HCT116 (cell line): ENCODE measurements around the gene PACSIN2. TPM values are rescaled to one million over a fixed set of nuclear protein-coding genes. Genes with fewer than 3 reads are reported as not detected.

Experiments
- ATAC-seq: fragments of 200-7000 bp; cut with Tn5 transposase; 2 replicates; pipeline ENCODE4 v1.9.1; 2020; ENCODE audit warnings: mild to moderate bottlenecking, moderate library complexity
- BruUV-seq: library from RNA; stranded (reverse); fragments of 400-500 nt; replicated peaks from 2 replicates; lab custom pipeline; 2021; lab: Mats Ljungman, UMichigan
- CTCF ChIA-PET: fragments of 300-600 bp; sonication (Branson Sonifier 250); formaldehyde crosslinking; loops from one replicate; lab custom pipeline; 2021; ENCODE audit warnings: antibody characterized with exemption; lab: Charles Lee
- POLR2A ChIA-PET: fragments of 300-600, 350-600 bp; sonication (Branson Sonifier 250); formaldehyde crosslinking; loops from one replicate; lab custom pipeline; 2021; ENCODE audit warnings: antibody characterized with exemption; lab: Charles Lee
- RAD21 ChIA-PET, 2 experiments: fragments of 300-600 bp; sonication (Branson Sonifier 250); formaldehyde crosslinking; loops; one replicate each; lab custom pipeline; 2023; ENCODE audit warnings: low total read pairs in 2 of 2; ENCODE audit not compliant: uncharacterized antibody in 2 of 2, unreplicated experiment in 2 of 2, low non-redundant PET in 1 of 2; lab: Charles Lee
- DNase-seq: peaks from one replicate; pipeline ENCODE4 v3.0.0-alpha.2; 2010; ENCODE audit warnings: low read depth, low spot score
- H2AFZ ChIP-seq: fragments of 200-600 bp; shearing (Covaris generic), sonication (generic); 2 replicates; pipeline ENCODE4 v1.6.1; 2017; ENCODE audit warnings: low read depth, mixed run types, mixed read lengths, antibody characterized with exemption, low read length; ENCODE audit not compliant: poor library complexity, severe bottlenecking
- H3K27ac ChIP-seq: 2 replicates; pipeline ENCODE4 v1.5.1; 2012; ENCODE audit warnings: low read depth, low read length
- H3K27me3 ChIP-seq: fragments of 200-600 bp; sonication (generic); 2 replicates; pipeline ENCODE4 v1.6.1; 2016; ENCODE audit warnings: mixed run types, low read length, mixed read lengths; ENCODE audit not compliant: insufficient read depth
- H3K36me3 ChIP-seq, 2 experiments: fragments of 200-500 bp in 1 of 2; fragments of 200-600 bp in 1 of 2; sonication (Bioruptor generic) in 1 of 2; sonication (generic) in 1 of 2; 2 replicates each; pipeline versions ENCODE4 v1.5.1 to v1.6.1; 2014 to 2016; ENCODE audit warnings: low read length in 2 of 2, inconsistent platforms in 1 of 2, mixed read lengths in 1 of 2, mixed run types in 1 of 2; ENCODE audit not compliant: insufficient read depth in 2 of 2, control insufficient read depth in 1 of 2
- H3K4me1 ChIP-seq, 2 experiments: fragments of 200-600 bp in 1 of 2; sonication (generic) in 1 of 2; 2 replicates each; pipeline versions ENCODE4 v1.5.1 to v1.6.1; 2012 to 2017; ENCODE audit warnings: low read length in 2 of 2, inconsistent platforms in 1 of 2, mild to moderate bottlenecking in 1 of 2, mixed read lengths in 1 of 2, mixed run types in 1 of 2, moderate library complexity in 1 of 2; ENCODE audit not compliant: insufficient read depth in 2 of 2, control insufficient read depth in 1 of 2
- H3K4me2 ChIP-seq: fragments of 200-600 bp; sonication (generic); 2 replicates; pipeline ENCODE4 v1.6.1; 2017; ENCODE audit warnings: mixed run types, low read length, mixed read lengths
- H3K4me3 ChIP-seq, 2 experiments: fragments of 200-600 bp in 1 of 2; sonication (generic) in 1 of 2; replicated peaks in 1 of 2; 2 replicates each; pipeline ENCODE4 v1.5.1; 2011 to 2016; ENCODE audit warnings: low read length in 2 of 2, control low read depth in 1 of 2, low read depth in 1 of 2, mild to moderate bottlenecking in 1 of 2, mixed read lengths in 1 of 2, mixed run types in 1 of 2
- H3K79me2 ChIP-seq: fragments of 200-600 bp; sonication (generic); 2 replicates; pipeline ENCODE4 v1.6.1; 2017; ENCODE audit warnings: mild to moderate bottlenecking, mixed run types, low read length, moderate library complexity, mixed read lengths; ENCODE audit not compliant: insufficient read depth
- H3K9ac ChIP-seq: fragments of 200-600 bp; sonication (generic); 2 replicates; pipeline ENCODE4 v1.6.1; 2016; ENCODE audit warnings: low read length, mixed read lengths
- H3K9me2 ChIP-seq: fragments of 200-600 bp; sonication (generic), shearing (Covaris generic); 2 replicates; pipeline ENCODE4 v1.6.1; 2017; ENCODE audit warnings: mixed run types, mild to moderate bottlenecking, moderate library complexity; ENCODE audit not compliant: insufficient read depth
- H3K9me3 ChIP-seq, 2 experiments: fragments of 200-500 bp in 1 of 2; fragments of 200-600 bp in 1 of 2; sonication (Bioruptor generic) in 1 of 2; sonication (generic) in 1 of 2; 2 replicates each; pipeline ENCODE4 v1.6.1; 2014 to 2017; ENCODE audit warnings: low read length in 2 of 2, mixed read lengths in 2 of 2, inconsistent platforms in 1 of 2, low read depth in 1 of 2, mild to moderate bottlenecking in 1 of 2, mixed run types in 1 of 2, moderate library complexity in 1 of 2; ENCODE audit not compliant: control insufficient read depth in 1 of 2, insufficient read depth in 1 of 2
- H4K20me1 ChIP-seq: fragments of 200-600 bp; sonication (generic), shearing (Covaris generic); 2 replicates; pipeline ENCODE4 v1.6.1; 2017; ENCODE audit warnings: mixed run types, mild to moderate bottlenecking, moderate library complexity; ENCODE audit not compliant: insufficient read depth
- CBX3 ChIP-seq: IDR thresholded peaks from 2 replicates; pipeline ENCODE4 v1.6.1; 2012; ENCODE audit warnings: low read depth
- CEBPB ChIP-seq: IDR thresholded peaks from 2 replicates; pipeline ENCODE4 v1.6.1; 2012; ENCODE audit warnings: low read depth
- CTCF ChIP-seq, 3 experiments: fragments of 200-600 bp in 1 of 3; sonication (generic) in 1 of 3; IDR thresholded peaks in 2 of 3; conservative IDR thresholded peaks in 1 of 3; 2 replicates each; pipeline ENCODE4 v1.5.1; 2012 to 2017; ENCODE audit warnings: low read depth in 2 of 3, low read length in 2 of 3, antibody characterized with exemption in 1 of 3, borderline replicate concordance in 1 of 3, control low read depth in 1 of 3, mild to moderate bottlenecking in 1 of 3, mixed read lengths in 1 of 3, mixed run types in 1 of 3, moderate library complexity in 1 of 3; ENCODE audit not compliant: insufficient read depth in 1 of 3
- JUND ChIP-seq: IDR thresholded peaks from 2 replicates; pipeline ENCODE4 v1.6.1; 2012
- MAX ChIP-seq: IDR thresholded peaks from 2 replicates; pipeline ENCODE4 v1.6.1; 2012
- RAD21 ChIP-seq: IDR thresholded peaks from 2 replicates; pipeline ENCODE4 v1.6.1; 2012; ENCODE audit warnings: low read depth, mild to moderate bottlenecking
- ZBTB33 ChIP-seq: IDR thresholded peaks from 2 replicates; pipeline ENCODE4 v1.6.1; 2011; ENCODE audit warnings: mild to moderate bottlenecking, low read length, moderate library complexity; ENCODE audit not compliant: insufficient replicate concordance; ENCODE audit errors: extremely low read depth
- intact Hi-C: fragments of 100-400 bp; cut with micrococcal nuclease; formaldehyde crosslinking; loops from 2 replicates; pipeline ENCODE4 v1.10.0; 2022
- total RNA-seq: library from RNA; stranded (reverse); gene quantifications from one replicate; pipeline ENCODE4 v1.2.1, GENCODE V29; 2021; ENCODE audit not compliant: unreplicated experiment

PACSIN2 gene
- total RNA-seq, 1 experiment from 2014 or later, result 48.2 TPM

- Histone ChIP-seq H3K36me3 (no peaks in the 10 kb centered on the region), H3K4me3 (no peak overlapping the region), H3K4me2 (peak overlapping the region; percentile 23), H3K79me2 (peaks cover 73% of the 10 kb centered on the region), H3K4me1 (peaks cover 9 to 30% of the 10 kb centered on the region in 2 experiments), H3K9me3 (no peaks in the 10 kb centered on the region), H3K27me3 (no peaks in the 10 kb centered on the region), H4K20me1 (no peaks in the 10 kb centered on the region), H3K9ac (0 out of 2 replicates have a peak overlapping the region, but pooled peaks have one; percentile 9), H2AFZ (no peak overlapping the region), H3K27ac (no peak overlapping the region), H3K9me2 (no peaks in the 10 kb centered on the region)
- intact Hi-C loops, result loop anchor here (10.0 kb wide), 1 partner anchor 164 kb away; no protein-coding TSS in a partner anchor
- CTCF ChIA-PET, result interaction anchor here (0.6 to 1.5 kb wide), 2 partner anchors 59 to 84 kb away, joined by 3 read pairs; partner anchors contain the start of gene PACSIN2
- no TSS peak for BruUV-seq
- TF ChIP-seq MAX (peak; percentile 75), CBX3 (peak; percentile 39; the same call in 1 of the 2 replicates), ZBTB33 (no peak), CTCF (IDR thresholded peaks at IDR 0.05 in 2 of 3, conservative IDR thresholded peaks at IDR 0.05 in 1 of 3; ENCODE audit: borderline replicate concordance in 1 of 3, insufficient read depth in 1 of 3, low read depth in 2 of 3, low read length in 2 of 3) (peak; percentile 32 to 56 (median 38); a peak in 5 of 6 replicates), CEBPB (no peak), JUND (0 out of 2 replicates have a peak, but pooled peaks have one; percentile 7), RAD21 (peak; percentile 61)
- POLR2A ChIA-PET, result interaction anchor here (1.1 to 1.4 kb wide), 2 partner anchors 9 to 315 kb away, joined by 3 read pairs; no protein-coding TSS in a partner anchor
- RAD21 ChIA-PET, result no interaction called here
- ATAC-seq, result peak; percentile 97
- peak; percentile 46 for DNase-seq
Observed at GRCh38 chr22:42930810-42931420, 84.0 kb downstream of the PACSIN2 start.
